ENCODE data around the gene COX4I1.

DNA sequence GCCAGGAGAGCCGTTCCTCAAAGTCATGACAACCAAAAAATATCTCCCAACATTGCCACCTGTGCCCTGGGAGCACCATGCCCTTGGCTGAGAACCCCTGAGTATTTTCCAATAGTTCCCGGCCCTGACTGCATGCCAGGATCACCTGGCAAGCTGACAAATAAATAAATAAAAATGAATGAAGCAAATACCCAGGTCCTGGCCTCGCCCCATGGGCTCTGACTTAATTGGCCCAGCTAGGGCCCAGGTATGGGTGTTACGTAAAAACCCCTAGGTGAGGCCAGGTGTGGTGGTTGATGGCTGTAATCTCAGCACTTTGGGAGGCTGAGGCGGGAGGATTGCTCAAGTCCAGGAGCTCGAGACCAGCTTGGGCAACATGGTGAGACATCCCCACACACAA, 45.9 kb upstream of the COX4I1 start:
- TF ChIP-seq EZH2 (IDR thresholded peaks at IDR 0.05; ENCODE audit: borderline replicate concordance, low read length) = no peak
- TF ChIP-seq, protein P1, sequence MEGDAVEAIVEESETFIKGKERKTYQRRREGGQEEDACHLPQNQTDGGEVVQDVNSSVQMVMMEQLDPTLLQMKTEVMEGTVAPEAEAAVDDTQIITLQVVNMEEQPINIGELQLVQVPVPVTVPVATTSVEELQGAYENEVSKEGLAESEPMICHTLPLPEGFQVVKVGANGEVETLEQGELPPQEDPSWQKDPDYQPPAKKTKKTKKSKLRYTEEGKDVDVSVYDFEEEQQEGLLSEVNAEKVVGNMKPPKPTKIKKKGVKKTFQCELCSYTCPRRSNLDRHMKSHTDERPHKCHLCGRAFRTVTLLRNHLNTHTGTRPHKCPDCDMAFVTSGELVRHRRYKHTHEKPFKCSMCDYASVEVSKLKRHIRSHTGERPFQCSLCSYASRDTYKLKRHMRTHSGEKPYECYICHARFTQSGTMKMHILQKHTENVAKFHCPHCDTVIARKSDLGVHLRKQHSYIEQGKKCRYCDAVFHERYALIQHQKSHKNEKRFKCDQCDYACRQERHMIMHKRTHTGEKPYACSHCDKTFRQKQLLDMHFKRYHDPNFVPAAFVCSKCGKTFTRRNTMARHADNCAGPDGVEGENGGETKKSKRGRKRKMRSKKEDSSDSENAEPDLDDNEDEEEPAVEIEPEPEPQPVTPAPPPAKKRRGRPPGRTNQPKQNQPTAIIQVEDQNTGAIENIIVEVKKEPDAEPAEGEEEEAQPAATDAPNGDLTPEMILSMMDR (conservative IDR thresholded peaks at IDR 0.05 in 1 of 2, IDR thresholded peaks at IDR 0.05 in 1 of 2; ENCODE audit: extremely low read depth in 1 of 2, insufficient read depth in 1 of 2, low read depth in 1 of 2, low read length in 2 of 2) = no peak
